SK-N-SH (cell line): ENCODE measurements around the gene MYBPC3. TPM values are rescaled to one million over a fixed set of nuclear protein-coding genes. Genes with fewer than 3 reads are reported as not detected.

ENCODE experiments used
- CTCF ChIA-PET: fragments of 300-600, 350-600 bp; formaldehyde crosslinking; extraction: SDS; loops from one replicate; lab custom pipeline; 2021; lab: Yijun Ruan, JAX
- POLR2A ChIA-PET: fragments of 350-600 bp; sonication (Branson Sonifier 250); formaldehyde crosslinking; extraction: SDS; loops from one replicate; lab custom pipeline; 2020; ENCODE audit warnings: antibody characterized with exemption, inconsistent platforms; lab: Yijun Ruan, JAX
- DNase-seq: peaks from one replicate; pipeline ENCODE4 v3.0.0; 2012
- H2AFZ ChIP-seq: fragments of 200-600 bp; sonication (generic); 2 replicates; pipeline ENCODE4 v1.8.1; 2016; ENCODE audit warnings: antibody characterized with exemption, mild to moderate bottlenecking, low read depth
- H3F3A ChIP-seq: fragments of 200-600 bp; sonication (generic); replicated peaks from 2 replicates; pipeline ENCODE3; 2016; ENCODE audit warnings: antibody characterized with exemption, mild to moderate bottlenecking; ENCODE audit not compliant: insufficient read depth
- H3K27ac ChIP-seq, 2 experiments: fragments of 200-500 bp in 1 of 2; fragments of 200-600 bp in 1 of 2; sonication (Bioruptor generic) in 1 of 2; sonication (generic), shearing (Covaris generic) in 1 of 2; 2 replicates each; pipeline versions ENCODE4 v1.5.1 to v1.6.1; 2014 to 2016; ENCODE audit warnings: low read depth in 2 of 2, inconsistent platforms in 1 of 2, low read length in 1 of 2, mild to moderate bottlenecking in 1 of 2, mixed read lengths in 1 of 2
- H3K27me3 ChIP-seq: fragments of 200-600 bp; sonication (generic), shearing (Covaris generic); 2 replicates; pipeline ENCODE4 v1.6.1; 2016; ENCODE audit warnings: mixed run types; ENCODE audit not compliant: insufficient read depth
- H3K36me3 ChIP-seq, 2 experiments: fragments of 200-500 bp in 1 of 2; fragments of 200-600 bp in 1 of 2; sonication (Bioruptor generic) in 1 of 2; sonication (generic) in 1 of 2; replicated peaks in 1 of 2; 2 replicates each; pipeline versions ENCODE3 to v1.5.1; 2014 to 2016; ENCODE audit warnings: low read length in 1 of 2, mild to moderate bottlenecking in 1 of 2; ENCODE audit not compliant: insufficient read depth in 2 of 2, control insufficient read depth in 1 of 2
- H3K4me1 ChIP-seq, 2 experiments: fragments of 200-500 bp in 1 of 2; fragments of 200-600 bp in 1 of 2; sonication (Bioruptor generic) in 1 of 2; sonication (generic), shearing (Covaris generic) in 1 of 2; 2 replicates each; pipeline versions ENCODE4 v1.5.1 to v1.6.1; 2014 to 2016; ENCODE audit warnings: low read depth in 1 of 2, low read length in 1 of 2, mixed run types in 1 of 2; ENCODE audit not compliant: insufficient read depth in 2 of 2, control insufficient read depth in 1 of 2
- H3K4me2 ChIP-seq: fragments of 200-600 bp; sonication (generic), shearing (Covaris generic); 2 replicates; pipeline ENCODE4 v1.6.1; 2017; ENCODE audit warnings: mixed run types
- H3K4me3 ChIP-seq, 2 experiments: fragments of 200-500 bp in 1 of 2; fragments of 200-600 bp in 1 of 2; sonication (Bioruptor generic) in 1 of 2; sonication (generic), shearing (Covaris generic) in 1 of 2; 2 replicates each; pipeline versions ENCODE4 v1.5.1 to v1.8.1; 2014 to 2016; ENCODE audit warnings: low read depth in 2 of 2, inconsistent platforms in 1 of 2, low read length in 1 of 2, mild to moderate bottlenecking in 1 of 2, mixed read lengths in 1 of 2, moderate library complexity in 1 of 2
- H3K79me2 ChIP-seq: fragments of 200-600 bp; sonication (generic); 2 replicates; pipeline ENCODE4 v1.8.1; 2017; ENCODE audit warnings: mild to moderate bottlenecking; ENCODE audit not compliant: insufficient read depth
- H3K9ac ChIP-seq: fragments of 200-600 bp; sonication (generic); 2 replicates; pipeline ENCODE4 v1.6.1; 2017; ENCODE audit warnings: mixed run types
- H3K9me2 ChIP-seq: fragments of 200-600 bp; sonication (generic); 2 replicates; pipeline ENCODE4 v1.6.1; 2017; ENCODE audit warnings: mixed run types
- H3K9me3 ChIP-seq: fragments of 200-600 bp; sonication (generic); 2 replicates; pipeline ENCODE4 v1.6.1; 2017; ENCODE audit warnings: mixed run types, mild to moderate bottlenecking, moderate library complexity
- H4K20me1 ChIP-seq: fragments of 200-600 bp; sonication (generic); 2 replicates; pipeline ENCODE4 v1.6.1; 2017; ENCODE audit warnings: mild to moderate bottlenecking, mixed run types; ENCODE audit not compliant: insufficient read depth
- CHD2 ChIP-seq: fragments of 150-350 bp; IDR thresholded peaks from 2 replicates; pipeline ENCODE4 v1.6.1; 2018; ENCODE audit warnings: low read length; ENCODE audit not compliant: partially characterized antibody
- ELF1 ChIP-seq: IDR thresholded peaks from 2 replicates; pipeline ENCODE4 v1.4.0; 2012
- EZH2phosphoT487 ChIP-seq: fragments of 200-600 bp; sonication (generic); IDR thresholded peaks from 2 replicates; pipeline ENCODE4 v1.6.1; 2017; ENCODE audit warnings: low read depth, mixed run types, mild to moderate bottlenecking, antibody characterized with exemption, moderate library complexity, borderline replicate concordance
- FOXM1 ChIP-seq: IDR thresholded peaks from 2 replicates; pipeline ENCODE4 v1.4.0; 2012; ENCODE audit warnings: low read depth, mild to moderate bottlenecking
- MEF2A ChIP-seq: IDR thresholded peaks from 2 replicates; pipeline ENCODE4 v1.4.0; 2012; ENCODE audit warnings: low read depth, borderline replicate concordance
- MXI1 ChIP-seq: IDR thresholded peaks from 2 replicates; pipeline ENCODE4 v1.6.1; 2012; ENCODE audit warnings: mild to moderate bottlenecking, low read depth, low read length, improper control_type of control experiment
- RXRA ChIP-seq: IDR thresholded peaks from 2 replicates; pipeline ENCODE4 v1.4.0; 2012; ENCODE audit warnings: low read depth, mild to moderate bottlenecking, borderline replicate concordance
- SMC3 ChIP-seq: IDR thresholded peaks from 2 replicates; pipeline ENCODE4 v1.6.1; 2012; ENCODE audit warnings: low read depth, low read length, improper control_type of control experiment
- TAF1 ChIP-seq: IDR thresholded peaks from 2 replicates; pipeline ENCODE4 v1.6.1; 2012; ENCODE audit warnings: low read depth, mild to moderate bottlenecking, low read length, moderate library complexity, borderline replicate concordance
- TEAD4 ChIP-seq: IDR thresholded peaks from 2 replicates; pipeline ENCODE4 v1.4.0; 2012; ENCODE audit warnings: mild to moderate bottlenecking, borderline replicate concordance; ENCODE audit not compliant: insufficient read depth
- ZBTB33 ChIP-seq: IDR thresholded peaks from 2 replicates; pipeline ENCODE4 v1.4.0; 2012; ENCODE audit warnings: low read depth, borderline replicate concordance
- WGBS: methylation state at CpG from one replicate; pipeline ENCODE4 v1.1.6; 2017; ENCODE audit warnings: low lambda C conversion rate; 5-methylcytosine and 5-hydroxymethylcytosine counted together
- polyA plus RNA-seq, 3 experiments: library from polyadenylated mRNA; depleted of rRNA; stranded (reverse); fragments of >200 nt; gene quantifications; 2 replicates each; pipeline ENCODE4 v1.2.3, GENCODE V29; 2012

Gene MYBPC3
- polyA plus RNA-seq, 1 of the 3 experiments (the other 2 are of a cell fraction): not detected

- no peak for TF ChIP-seq ZBTB33
- no peak for TF ChIP-seq TEAD4
- no peak for TF ChIP-seq FOXM1
These were observed 40.9 kb upstream of the MYBPC3 start (continued) for GRCh38 chr11:47393163-47394049.

GRCh38 chr11:47392546-47393162 lies 40.2 kb upstream of the MYBPC3 start:
- no peaks in the 10 kb centered on the region for H3K9me2 ChIP-seq
- H3K9ac ChIP-seq: no peak overlapping the region
- ChIA-PET POLR2A (no interaction called here), CTCF (interaction anchor here (1.0 to 20.7 kb wide), 6 partner anchors 13 to 144 kb away, joined by 3 to 239 read pairs (median 14); partner anchors contain the start of gene ACP2)
- H3K27me3 ChIP-seq: no peaks in the 10 kb centered on the region
- no peak overlapping the region for H3K27ac ChIP-seq
- no peaks in the 10 kb centered on the region for H3K79me2 ChIP-seq
- TF ChIP-seq MXI1: no peak
- no peak for TF ChIP-seq TAF1
- no peak for TF ChIP-seq RXRA
- TF ChIP-seq MEF2A: no peak
- no peak for TF ChIP-seq SMC3
- no peak for TF ChIP-seq CHD2
- TF ChIP-seq EZH2phosphoT487: no peak
- TF ChIP-seq ELF1: no peak
- H3F3A ChIP-seq: no peaks in the 10 kb centered on the region
- no peaks in the 10 kb centered on the region for H3K9me3 ChIP-seq
- H3K4me1 ChIP-seq: peaks cover 0 to 4% of the 10 kb centered on the region in 2 experiments; a peak in 1 of 4 replicates
- H3K4me3 ChIP-seq: no peak overlapping the region
- 91% methylated on average over 10 of the region's 14 CpGs for WGBS
- no peak overlapping the region for H3K4me2 ChIP-seq
- no peak overlapping the region for H2AFZ ChIP-seq
- no peaks in the 10 kb centered on the region for H3K36me3 ChIP-seq
- no peak for DNase-seq
- H4K20me1 ChIP-seq: no peaks in the 10 kb centered on the region
